HG02943 (cell line): ENCODE measurements around the gene MTHFR.
"Not testable (repeated sequence)": the region's sequence is repeated elsewhere in the genome, so short reads cannot be mapped to it uniquely, and the experiment has no call there.

Source experiments
- ATAC-seq: cut with Tn5 transposase; IDR thresholded peaks from one replicate; pipeline ENCODE4 v1.9.1; 2021; ENCODE audit warnings: mild to moderate bottlenecking, low read depth, moderate library complexity; ENCODE audit not compliant: unreplicated experiment

MTHFR gene

GRCh38 chr1:11833900-11834299 is 28.1 kb upstream of the MTHFR start:
- no peak for ATAC-seq

DNA sequence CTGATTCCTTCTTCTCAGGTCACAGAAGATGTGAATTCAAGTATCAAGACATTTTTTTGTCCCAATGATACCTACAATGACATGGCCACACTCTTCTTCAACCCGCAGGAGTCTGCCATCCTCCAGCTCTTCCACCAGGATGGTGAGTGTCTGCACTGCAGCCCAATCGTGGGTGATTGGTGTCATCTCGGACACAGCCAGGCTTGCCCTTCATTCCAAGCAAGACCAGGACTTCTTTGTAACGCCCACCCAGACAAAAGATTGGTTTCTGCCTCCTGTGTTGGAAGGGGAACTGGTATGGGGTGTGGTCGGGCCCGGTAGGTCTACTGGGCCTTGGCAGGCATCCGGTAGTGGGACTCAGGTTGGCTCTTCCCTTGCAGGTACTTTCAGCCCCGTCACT is 27.7 kb upstream of the MTHFR start:
- no peak for ATAC-seq

- ATAC-seq: no peak
Observed at GRCh38 chr1:11831945-11832725, 26.4 kb upstream of the MTHFR start.

DNA sequence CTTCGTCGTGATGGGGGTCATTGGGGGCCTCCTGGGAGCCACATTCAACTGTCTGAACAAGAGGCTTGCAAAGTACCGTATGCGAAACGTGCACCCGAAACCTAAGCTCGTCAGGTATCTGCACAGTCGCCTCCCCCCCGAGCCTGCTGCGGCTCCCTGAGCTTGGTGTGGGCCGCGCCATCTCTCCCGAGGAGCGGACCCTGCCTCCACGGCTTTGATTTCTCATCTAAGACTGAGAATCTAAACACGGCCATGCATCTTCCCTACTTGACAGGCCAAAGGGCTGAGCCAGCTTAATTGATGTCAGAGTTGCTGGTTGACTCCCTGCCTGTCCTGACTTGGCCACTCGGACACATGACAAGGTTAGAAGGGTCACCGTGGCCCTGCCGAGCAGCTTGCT is 22.7 kb upstream of the MTHFR start:
- no peak for ATAC-seq

- ATAC-seq: no peak
Observed at GRCh38 chr1:11826946-11827345, 21.2 kb upstream of the MTHFR start.

GRCh38 chr1:11825131-11825530 is 19.4 kb upstream of the MTHFR start:
- ATAC-seq: no peak

DNA sequence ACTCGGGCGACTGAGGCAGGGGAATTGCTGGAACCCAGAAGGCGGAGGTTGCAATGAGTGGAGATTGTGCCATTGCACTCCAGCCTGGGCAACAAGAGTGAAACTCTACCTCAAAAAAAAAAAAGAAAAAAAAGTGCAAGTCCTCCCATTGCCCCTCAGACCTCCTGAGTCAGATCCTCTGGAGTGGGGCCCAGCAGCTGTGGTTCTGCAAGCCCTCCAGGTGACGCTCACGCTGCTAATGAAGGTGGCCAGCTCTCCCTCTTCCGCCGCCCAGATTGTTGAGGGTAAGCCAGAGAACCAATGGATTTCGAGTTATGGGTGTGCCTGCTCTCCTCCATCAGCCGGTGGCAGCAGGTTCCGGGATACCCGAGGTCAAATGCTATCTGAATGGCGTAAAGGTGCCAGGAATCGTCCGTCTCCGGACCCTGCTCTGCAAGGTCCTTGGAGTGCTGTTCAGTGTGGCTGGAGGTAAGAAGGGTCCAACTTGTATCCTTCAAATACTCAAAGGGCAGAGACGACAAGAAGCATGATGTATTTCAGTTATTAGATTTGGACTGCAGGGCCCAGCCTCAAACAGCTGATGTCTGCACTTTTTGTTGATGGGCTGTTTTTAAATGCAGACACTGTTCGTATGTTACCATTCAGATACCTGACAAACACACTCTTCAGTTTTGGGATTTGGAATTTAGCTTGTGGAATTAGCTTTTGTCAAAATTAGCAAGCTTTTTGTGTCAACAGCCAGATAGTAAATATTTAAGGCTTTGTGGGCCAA is 17.8 kb upstream of the MTHFR start:
- no peak for ATAC-seq

- no peak for ATAC-seq
Observed at GRCh38 chr1:11822091-11822490, 16.3 kb upstream of the MTHFR start.

- no peak for ATAC-seq
Observed at GRCh38 chr1:11817192-11817591, 11.4 kb upstream of the MTHFR start.

GRCh38 chr1:11813021-11813420 is 7.3 kb upstream of the MTHFR start:
- ATAC-seq: no peak

GRCh38 chr1:11807133-11807532 is 1.4 kb upstream of the MTHFR start:
- ATAC-seq: no peak

- ATAC-seq: peak; percentile 45
Observed at GRCh38 chr1:11806307-11806936, 658 bp upstream of the MTHFR start.

DNA sequence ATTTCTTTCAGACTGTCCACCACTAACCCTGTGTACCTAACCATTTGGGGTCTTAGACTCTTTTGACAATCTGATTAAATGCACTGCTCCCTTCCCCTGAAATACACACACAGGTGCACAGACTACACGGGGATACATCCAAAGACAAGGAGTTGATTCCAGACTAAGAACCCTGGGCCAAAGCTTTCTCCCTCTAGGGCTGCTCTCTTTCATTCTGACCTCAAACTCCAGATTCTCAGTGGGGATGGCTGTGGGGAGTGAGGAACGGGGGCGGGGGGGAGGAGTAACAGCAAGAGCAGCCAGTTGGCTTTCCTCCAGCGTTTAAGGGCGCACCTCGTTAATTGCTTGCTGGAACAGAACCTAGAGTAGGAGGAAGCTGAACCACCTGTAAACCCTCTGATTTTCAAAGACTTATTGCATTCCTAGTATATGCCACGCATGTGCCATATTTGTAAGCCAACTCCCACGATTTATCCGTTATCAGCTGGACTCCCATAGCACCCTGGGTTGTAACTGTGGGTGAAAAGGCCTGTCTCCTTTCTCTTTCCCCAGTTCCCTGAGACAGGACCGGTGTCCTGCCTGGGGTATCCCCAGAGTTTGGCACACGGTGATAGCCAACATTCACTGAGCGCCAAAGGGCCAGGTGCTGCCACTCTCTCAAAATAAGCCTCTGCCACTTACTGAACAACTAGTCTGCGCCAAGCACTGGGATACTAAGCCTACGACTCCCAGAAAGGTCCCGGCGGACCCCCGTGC is 920 bp downstream of the MTHFR start:
- ATAC-seq: no peak

- ATAC-seq: not testable (repeated sequence)
Observed at GRCh38 chr1:11803924-11804665, 1.7 kb downstream of the MTHFR start.

DNA sequence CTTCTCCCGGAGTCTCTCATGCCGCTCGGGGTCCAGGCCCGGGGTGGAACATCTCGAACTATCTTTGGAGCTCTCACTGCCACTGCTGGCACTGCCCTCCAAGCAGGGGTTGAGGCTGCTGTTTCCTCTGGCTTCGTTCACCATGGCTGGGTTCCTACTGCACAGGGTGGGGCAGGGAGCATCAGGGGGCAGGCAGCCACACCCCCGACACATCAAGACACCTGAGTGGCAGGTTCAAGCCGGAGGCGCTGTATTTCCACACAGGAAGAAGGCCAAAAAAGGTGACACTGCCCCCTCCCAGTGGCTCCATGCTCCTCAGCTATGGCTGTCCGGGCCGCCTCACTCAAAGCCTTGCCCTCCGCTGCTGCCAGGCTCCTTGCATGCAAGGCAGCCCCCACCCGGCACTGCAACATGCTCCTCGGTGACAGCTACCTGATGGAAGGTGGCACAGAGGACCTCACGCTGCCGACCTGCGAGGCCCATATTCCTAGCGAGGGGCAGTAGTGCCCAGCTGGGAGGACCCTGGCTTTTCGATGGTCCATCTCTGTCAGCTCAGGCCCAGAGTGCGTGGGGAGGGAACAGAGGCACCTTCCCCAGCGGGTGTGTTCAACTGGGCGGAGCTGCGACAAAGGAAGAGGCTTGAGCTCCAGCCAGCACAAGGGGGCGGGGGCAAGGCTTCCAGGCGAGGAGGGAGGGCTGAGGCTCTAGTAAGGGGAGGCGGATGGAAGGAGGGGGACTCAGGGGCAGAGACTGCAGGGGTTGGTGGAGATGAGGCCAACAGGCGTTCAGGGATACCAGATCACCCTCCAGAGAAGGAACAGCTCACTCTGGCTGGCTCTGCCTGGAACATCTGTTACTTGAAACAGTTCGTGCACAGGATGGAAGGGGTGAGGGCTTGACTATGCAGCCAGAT is 2.5 kb downstream of the MTHFR start:
- no peak for ATAC-seq

DNA sequence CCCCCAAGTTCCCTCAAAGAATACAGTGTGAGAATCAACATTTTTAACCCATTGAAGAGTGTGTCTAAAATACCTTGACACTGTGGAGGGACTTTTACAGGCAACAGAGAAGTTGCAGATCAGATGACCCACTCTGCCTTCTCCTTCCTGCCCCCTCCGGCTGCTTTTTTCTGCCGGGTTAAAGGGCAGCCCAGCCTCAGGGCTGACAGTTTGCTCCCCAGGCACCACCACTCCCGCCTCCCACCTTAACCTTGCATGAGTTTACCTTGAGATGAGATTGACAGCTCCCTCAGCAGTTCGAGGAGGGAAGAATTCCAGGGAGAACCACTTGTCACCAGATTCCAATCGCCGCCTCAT is 3.2 kb downstream of the MTHFR start:
- no peak for ATAC-seq

DNA sequence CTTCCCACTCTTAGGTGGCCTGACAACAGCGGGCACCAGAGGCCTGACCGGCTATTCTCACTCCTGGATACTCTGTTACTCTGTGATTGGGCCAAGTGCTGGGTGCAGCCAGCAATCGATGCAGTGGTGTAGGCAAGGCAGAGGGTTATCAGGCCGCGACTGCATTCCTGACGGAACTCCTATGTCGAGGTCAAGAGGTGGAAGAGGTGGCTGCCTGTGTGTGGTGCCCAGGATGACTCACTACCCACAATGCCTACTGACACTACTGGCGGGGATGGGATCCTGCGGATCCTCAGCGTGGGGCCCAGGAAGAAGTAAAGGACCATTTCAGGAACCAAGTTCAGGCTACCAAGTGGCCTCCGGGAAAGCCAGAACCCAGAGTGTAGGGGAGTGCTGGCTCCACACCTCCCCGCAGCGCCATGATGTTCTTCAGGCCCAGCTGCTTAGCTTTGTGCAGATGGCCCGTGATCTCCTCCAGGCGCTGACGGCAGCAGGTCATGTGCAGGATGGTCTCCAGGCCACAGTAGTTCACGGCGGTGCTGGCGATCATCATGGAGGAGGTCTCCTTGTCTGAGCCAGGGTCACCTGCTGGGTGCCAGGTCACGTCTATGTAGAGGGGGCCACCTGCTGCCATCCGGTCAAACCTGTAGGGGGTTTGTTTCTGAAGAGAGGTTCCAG is 4.9 kb downstream of the MTHFR start:
- ATAC-seq: no peak

- ATAC-seq: no peak
Observed at GRCh38 chr1:11800391-11800755, 5.4 kb downstream of the MTHFR start.

- no peak for ATAC-seq
Observed at GRCh38 chr1:11799896-11800295, 5.9 kb downstream of the MTHFR start.
